Activated CD8-positive, alpha-beta T cell treated with anti-CD3 and anti-CD28 coated beads for 36 hours (primary cell): ENCODE results near the gene DCDC1. TPM values are rescaled to one million over a fixed set of nuclear protein-coding genes. Genes with fewer than 3 reads are reported as not detected.

Experiments
- ATAC-seq: fragments of 200-7000 bp; cut with Tn5 transposase; one replicate; pipeline ENCODE4 v1.10.0; 2021; ENCODE audit warnings: mild to moderate bottlenecking, moderate library complexity
- CTCF ChIA-PET: fragments of 350-600 bp; sonication (Branson Sonifier 250); formaldehyde crosslinking; loops from one replicate; lab custom pipeline; 2021; ENCODE audit warnings: antibody characterized with exemption; lab: Charles Lee
- POLR2A ChIA-PET: fragments of 350-600 bp; sonication (Branson Sonifier 250); formaldehyde crosslinking; loops from one replicate; lab custom pipeline; 2021; ENCODE audit warnings: antibody characterized with exemption; lab: Charles Lee
- DNase-seq: peaks from one replicate; pipeline ENCODE4 v3.0.0-alpha.2; 2020
- H3K27ac Mint-ChIP-seq: one replicate; pipeline ENCODE4 v1.8.0; 2021; ENCODE audit warnings: mild to moderate bottlenecking, mixed read lengths
- H3K27me3 Mint-ChIP-seq: one replicate; pipeline ENCODE4 v1.8.0; 2021; ENCODE audit warnings: mixed read lengths
- H3K36me3 Mint-ChIP-seq: one replicate; pipeline ENCODE4 v1.8.0; 2021; ENCODE audit warnings: low read depth, mixed read lengths
- H3K4me1 Mint-ChIP-seq: one replicate; pipeline ENCODE4 v1.8.0; 2021; ENCODE audit warnings: low read depth, mixed read lengths
- H3K4me3 Mint-ChIP-seq: one replicate; pipeline ENCODE4 v1.8.0; 2021; ENCODE audit warnings: mild to moderate bottlenecking, moderate library complexity, mixed read lengths
- H3K9me3 Mint-ChIP-seq: one replicate; pipeline ENCODE4 v1.8.0; 2021; ENCODE audit warnings: mixed read lengths
- CTCF ChIP-seq: fragments of 200-600 bp; IDR thresholded peaks from one replicate; pipeline ENCODE4 v1.8.0; 2022; ENCODE audit warnings: antibody characterized with exemption, mild to moderate bottlenecking
- intact Hi-C: fragments of 100-400 bp; cut with micrococcal nuclease; formaldehyde crosslinking; loops from one replicate; pipeline ENCODE4 v1.10.0; 2022
- total RNA-seq, 2 experiments: library from RNA; stranded (reverse); gene quantifications; one replicate each; pipeline ENCODE4 v1.2.3, GENCODE V29; 2021

Gene DCDC1
- total RNA-seq, 2 experiments from 2014 or later = not detected

DNA sequence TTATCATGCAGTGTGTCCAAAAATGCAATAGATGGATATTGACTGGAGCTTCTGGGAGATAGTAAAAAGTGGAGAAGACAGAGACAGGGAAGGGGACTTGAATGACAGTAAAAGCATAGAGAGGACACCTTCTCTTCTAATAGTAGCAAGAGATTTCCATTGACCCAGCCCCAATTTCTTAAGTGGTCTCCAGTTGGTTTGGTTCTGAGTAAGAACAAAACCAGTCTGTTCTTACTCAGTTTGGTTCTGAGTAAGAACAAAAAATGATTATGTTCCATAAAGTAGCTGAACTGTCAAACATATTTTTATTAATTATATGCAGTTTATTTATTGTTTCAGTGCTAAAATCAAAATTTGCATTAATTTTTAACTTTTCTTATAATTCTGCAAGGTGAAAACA is 466.6 kb downstream of the DCDC1 start:
- no peak for ATAC-seq
- ChIA-PET CTCF (interaction anchor here (0.8 to 3.0 kb wide), 2 partner anchors 12 to 15 kb away, joined by 3 to 18 read pairs; no protein-coding TSS in a partner anchor), POLR2A (no interaction called here)
- Mint-ChIP-seq H3K36me3 (no peaks in the 10 kb centered on the region), H3K9me3 (no peaks in the 10 kb centered on the region), H3K27ac (no peak overlapping the region), H3K4me1 (no peaks in the 10 kb centered on the region), H3K4me3 (no peak overlapping the region), H3K27me3 (no peaks in the 10 kb centered on the region)
- no peak for TF ChIP-seq CTCF
- intact Hi-C loops = no loop called here
- DNase-seq = no peak

GRCh38 chr11:30895046-30895445 is 474.5 kb downstream of the DCDC1 start:
- Mint-ChIP-seq H3K36me3 (no peaks in the 10 kb centered on the region), H3K27ac (no peak overlapping the region), H3K4me3 (no peak overlapping the region), H3K4me1 (no peaks in the 10 kb centered on the region), H3K9me3 (no peaks in the 10 kb centered on the region), H3K27me3 (peaks cover 2% of the 10 kb centered on the region)
- intact Hi-C loops = no loop called here
- no peak for ATAC-seq
- TF ChIP-seq CTCF = no peak
- POLR2A ChIA-PET = no interaction called here
- DNase-seq = no peak
- CTCF ChIA-PET = no interaction called here

- POLR2A ChIA-PET = no interaction called here
Observed at GRCh38 chr11:30893318-30893717, 476.2 kb downstream of the DCDC1 start.

DNA sequence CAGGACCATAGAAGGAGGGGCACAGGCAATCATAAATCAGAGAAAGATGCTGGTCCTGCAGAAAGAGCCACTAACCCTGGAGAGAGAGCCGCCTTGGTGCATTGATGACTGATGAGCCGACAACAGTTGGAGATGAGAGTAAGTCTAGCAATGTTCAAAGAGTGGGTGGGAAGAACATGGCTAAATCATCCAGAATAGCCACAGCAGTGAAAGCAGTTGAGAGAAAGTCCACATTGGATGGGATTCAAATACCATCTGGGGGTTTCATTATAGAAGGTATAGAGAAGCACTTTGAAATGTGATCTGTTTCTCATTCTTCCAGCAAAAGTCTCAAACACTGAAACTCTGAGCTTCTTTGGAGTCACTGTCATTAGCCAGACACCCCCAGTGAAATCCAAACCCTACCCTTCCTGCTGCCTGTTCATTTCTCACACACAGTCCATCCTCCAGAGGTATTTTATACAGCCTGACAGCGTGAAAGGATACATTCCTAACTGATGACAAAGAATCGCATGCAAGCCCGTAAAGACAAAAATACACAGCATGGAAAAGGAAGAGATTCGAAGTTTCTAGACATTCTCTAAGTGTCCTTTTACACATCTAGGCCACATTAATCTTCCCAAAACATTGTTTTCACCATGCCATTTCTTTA is 480.3 kb downstream of the DCDC1 start:
- no peaks in the 10 kb centered on the region for H3K4me1 Mint-ChIP-seq
- ChIA-PET POLR2A (no interaction called here), CTCF (no interaction called here)
- H3K4me3 Mint-ChIP-seq = no peak overlapping the region
- no peaks in the 10 kb centered on the region for H3K9me3 Mint-ChIP-seq
- no peak for ATAC-seq
- peaks cover 2% of the 10 kb centered on the region for H3K27me3 Mint-ChIP-seq
- H3K27ac Mint-ChIP-seq = no peak overlapping the region
- DNase-seq = no peak
- TF ChIP-seq CTCF = no peak
- intact Hi-C loops = no loop called here
- H3K36me3 Mint-ChIP-seq = no peaks in the 10 kb centered on the region

More at GRCh38 chr11:30893318-30893717, 476.2 kb downstream of the DCDC1 start:
- Mint-ChIP-seq H3K9me3 (no peaks in the 10 kb centered on the region), H3K36me3 (no peaks in the 10 kb centered on the region), H3K27me3 (peaks cover 2% of the 10 kb centered on the region), H3K27ac (no peak overlapping the region), H3K4me1 (no peaks in the 10 kb centered on the region), H3K4me3 (no peak overlapping the region)
- intact Hi-C loops = no loop called here
- DNase-seq (no peak), ATAC-seq (no peak)
- CTCF ChIA-PET = no interaction called here
- TF ChIP-seq CTCF = no peak

DNA sequence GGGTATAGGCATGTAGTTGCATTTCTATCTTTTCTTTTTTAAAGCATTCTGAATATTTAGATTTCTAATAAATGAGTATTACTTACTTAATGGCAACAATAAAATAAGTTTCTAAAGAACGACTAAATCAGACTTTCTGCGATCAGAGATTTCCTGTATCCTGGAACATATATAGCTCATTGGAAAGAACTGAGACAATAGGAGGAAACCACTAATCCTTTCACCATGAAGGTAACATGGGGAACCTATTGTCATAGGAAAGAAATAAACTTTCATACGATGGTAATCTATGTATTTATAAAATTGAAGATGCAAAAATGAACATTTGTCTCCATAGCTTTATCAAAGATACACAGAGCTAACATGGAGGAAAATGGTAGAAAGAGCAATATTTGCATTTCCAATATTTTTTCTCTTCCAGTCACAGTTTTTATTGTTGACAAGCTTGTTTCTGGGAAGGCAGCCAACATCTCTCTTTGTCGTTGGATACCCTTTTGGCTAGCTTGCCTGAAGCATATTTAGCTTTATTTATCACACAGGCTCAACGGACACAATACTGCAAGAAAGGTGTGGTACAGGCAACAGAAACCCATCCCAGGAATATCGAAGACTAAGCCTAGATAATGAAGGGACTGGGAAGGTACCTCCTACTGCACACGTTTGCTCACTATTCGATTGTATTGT is 490.1 kb downstream of the DCDC1 start:
- no peaks in the 10 kb centered on the region for H3K9me3 Mint-ChIP-seq
- no peaks in the 10 kb centered on the region for H3K36me3 Mint-ChIP-seq
- no peak for TF ChIP-seq CTCF
- POLR2A ChIA-PET = no interaction called here
- no peaks in the 10 kb centered on the region for H3K4me1 Mint-ChIP-seq
- H3K4me3 Mint-ChIP-seq = no peak overlapping the region
- ATAC-seq (no peak), DNase-seq (no peak)
- CTCF ChIA-PET = no interaction called here
- intact Hi-C loops = no loop called here
- no peak overlapping the region for H3K27ac Mint-ChIP-seq
- H3K27me3 Mint-ChIP-seq = peaks cover 3% of the 10 kb centered on the region
